Vagina (tissue), 2 donors: Measurements from ENCODE around the gene P2RX6.

Experiments
- CTCF ChIP-seq, 3 experiments: fragments of 450-650 bp in 2 of 3; fragments of 200-600 bp in 1 of 3; sonication (generic) in 1 of 3; IDR thresholded peaks; one replicate each; pipeline ENCODE4 v1.5.1; 2017 to 2019; ENCODE audit warnings: antibody characterized with exemption in 3 of 3, mild to moderate bottlenecking in 2 of 3, moderate library complexity in 2 of 3
- POLR2A ChIP-seq, 2 donors: fragments of 450-650 bp; IDR thresholded peaks; one replicate each; pipeline ENCODE4 v1.6.1; 2017; ENCODE audit warnings: antibody characterized with exemption in 2 of 2, mild to moderate bottlenecking in 2 of 2, moderate library complexity in 2 of 2
- POLR2AphosphoS5 ChIP-seq, 2 donors: sonication (generic); formaldehyde crosslinking; IDR thresholded peaks; one replicate each; pipeline ENCODE4 v1.9.0; 2017; ENCODE audit warnings: antibody characterized with exemption in 2 of 2, mild to moderate bottlenecking in 2 of 2, low read depth in 1 of 2; ENCODE audit not compliant: insufficient read depth in 1 of 2

- TF ChIP-seq POLR2A (IDR thresholded peaks at IDR 0.05) (no peak), CTCF (IDR thresholded peaks at IDR 0.05) (no peak), POLR2AphosphoS5 (IDR thresholded peaks at IDR 0.05; ENCODE audit: insufficient read depth in 1 of 2, low read depth in 1 of 2) (no peak)
Measured at GRCh38 chr22:21052715-21053459, 37.9 kb downstream of the P2RX6 start.
